GM21529 (cell line): ENCODE measurements around the gene CCL4L2.
"Not testable (repeated sequence)": the region's sequence is repeated elsewhere in the genome, so short reads cannot be mapped to it uniquely, and the experiment has no call there.

Source experiments
- ATAC-seq: cut with Tn5 transposase; IDR thresholded peaks from one replicate; pipeline ENCODE4 v1.9.1; 2021; ENCODE audit not compliant: unreplicated experiment

CCL4L2 gene

DNA sequence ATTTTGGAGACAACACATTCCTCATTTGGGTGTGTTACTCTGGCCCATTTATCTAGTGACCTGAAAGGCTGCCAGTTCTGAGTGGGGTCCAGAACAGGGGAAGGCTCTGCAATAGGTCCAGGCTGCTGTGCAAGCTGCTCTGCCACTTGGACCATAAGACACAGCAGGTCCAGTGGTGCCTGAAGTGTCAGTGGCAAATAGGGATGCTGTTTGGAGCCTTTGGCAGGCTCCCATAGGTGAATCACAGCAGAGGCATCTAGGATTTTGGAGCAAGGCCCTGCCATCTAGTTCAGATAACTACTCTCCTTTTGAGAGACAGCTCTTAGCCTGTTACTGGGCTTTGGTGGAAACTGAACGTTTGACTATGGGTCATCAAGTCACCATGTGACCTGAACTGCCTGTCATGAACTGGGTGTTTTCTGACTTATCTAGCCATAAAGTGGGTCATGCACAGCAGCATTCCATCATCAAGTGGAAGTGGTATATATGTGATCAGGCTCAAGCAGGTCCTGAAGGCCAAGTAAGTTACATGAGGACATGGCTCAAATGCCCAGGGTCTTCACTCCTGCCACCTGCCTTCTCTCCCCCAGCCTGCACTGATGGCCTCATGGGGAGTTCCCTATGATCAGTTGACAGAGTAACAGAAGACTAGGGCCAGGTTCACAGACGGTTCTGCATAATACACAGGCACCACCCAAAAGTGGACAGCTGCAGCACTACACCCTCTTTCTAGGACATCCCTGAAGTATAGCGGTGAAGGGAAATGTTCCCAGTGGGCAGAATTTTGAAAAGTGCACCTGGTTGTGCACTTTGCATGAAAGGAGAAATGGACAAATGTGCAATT, 10.1 kb downstream of the CCL4L2 start:
- ATAC-seq: not testable (repeated sequence)

DNA sequence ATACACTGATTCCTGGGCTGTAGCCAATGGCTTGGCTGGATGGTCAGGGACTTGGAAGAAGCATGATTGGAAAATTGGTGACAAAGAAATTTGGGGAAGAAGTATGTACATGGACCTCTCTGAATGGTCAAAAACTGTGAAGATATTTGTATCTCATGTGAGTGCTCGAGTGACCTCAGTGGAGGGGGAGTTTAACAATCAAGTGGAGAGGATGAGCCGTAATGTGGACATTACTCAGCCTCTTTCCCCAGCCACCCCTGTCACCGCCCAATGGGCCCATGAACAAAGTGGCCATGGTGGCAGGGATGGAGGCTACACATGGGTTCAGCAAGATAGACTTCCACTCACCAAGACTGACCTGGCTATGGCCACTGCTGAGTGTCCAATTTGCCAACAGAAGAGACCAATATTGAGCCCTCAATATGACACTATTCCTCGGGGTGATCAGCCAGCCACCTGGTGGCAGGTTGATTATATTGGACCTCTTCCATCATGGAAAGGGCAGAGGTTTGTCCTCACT, 10.8 kb downstream of the CCL4L2 start:
- ATAC-seq: not testable (repeated sequence)

DNA sequence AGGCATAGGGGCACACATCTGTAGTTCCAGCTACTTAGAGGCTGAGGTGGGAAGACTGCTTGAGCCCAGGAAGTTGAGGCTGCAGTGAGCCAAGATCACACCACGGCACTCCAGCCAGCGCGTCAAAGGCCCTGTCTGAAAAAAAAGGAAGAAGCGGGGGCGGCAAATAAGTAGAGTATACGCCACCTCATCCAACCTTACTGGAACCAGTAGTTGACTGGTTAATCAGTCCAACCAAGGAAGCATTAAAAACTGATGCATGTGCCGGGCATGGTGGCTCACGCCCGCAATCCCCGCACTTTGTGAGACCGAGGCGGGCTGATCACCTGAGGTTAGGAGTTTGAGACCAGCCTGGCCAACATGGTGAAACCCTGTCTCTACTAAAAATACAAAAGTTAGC, 12.1 kb downstream of the CCL4L2 start:
- not testable (repeated sequence) for ATAC-seq

DNA sequence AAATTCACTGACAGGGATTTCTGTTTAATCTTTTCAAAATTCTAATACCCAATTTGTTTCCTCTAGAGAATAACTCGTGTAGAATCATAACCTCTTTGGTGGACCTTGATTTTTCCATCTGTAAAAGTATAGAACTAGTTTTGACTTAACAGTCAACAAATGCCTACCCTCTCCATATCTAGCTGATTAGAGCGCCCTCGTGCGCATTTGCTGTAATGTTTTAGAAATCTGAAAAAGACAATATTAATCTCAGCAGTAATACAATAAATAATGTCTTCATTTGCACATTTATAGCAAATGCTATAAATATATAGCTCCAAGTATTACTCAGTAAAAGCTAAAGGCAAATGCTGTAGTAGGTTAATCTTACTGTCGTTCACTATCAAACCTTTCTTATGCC, 18.8 kb downstream of the CCL4L2 start:
- ATAC-seq: not testable (repeated sequence)

DNA sequence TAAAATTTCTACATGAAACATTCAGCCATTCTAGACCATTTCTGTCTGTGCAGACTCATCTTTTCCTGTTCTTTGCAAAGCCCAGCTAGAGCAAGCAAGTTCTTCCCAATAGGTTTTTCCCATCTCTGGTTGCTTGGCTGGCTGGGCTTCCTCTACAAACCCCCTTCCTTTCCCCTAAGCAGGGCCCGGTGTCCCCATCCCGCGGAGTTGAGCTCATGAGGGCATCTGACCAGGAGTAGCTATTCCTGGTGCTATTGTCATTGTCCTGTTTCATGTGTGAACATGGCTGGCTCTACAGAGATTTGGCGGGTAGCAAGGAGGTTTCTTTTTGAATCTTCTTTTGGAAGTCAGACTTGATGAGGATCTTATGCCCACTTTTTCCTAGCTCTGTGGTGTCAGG, 31.2 kb downstream of the CCL4L2 start:
- ATAC-seq: not testable (repeated sequence)
